HEK293T (cell line): ENCODE measurements around the gene OXCT1.

Source experiments
- ARNT ChIP-seq: fragments of 450-650 bp; IDR thresholded peaks from 2 replicates; pipeline ENCODE4 v1.6.1; 2017; ENCODE audit warnings: mild to moderate bottlenecking
- BHLHE40 ChIP-seq: fragments of 450-650 bp; IDR thresholded peaks from 2 replicates; pipeline ENCODE4 v1.6.1; 2016; ENCODE audit warnings: mild to moderate bottlenecking, moderate library complexity, borderline replicate concordance
- FOXM1 ChIP-seq: fragments of 450-650 bp; IDR thresholded peaks from 2 replicates; pipeline ENCODE4 v1.6.1; 2017; ENCODE audit warnings: mild to moderate bottlenecking, borderline replicate concordance
- HDGF ChIP-seq: fragments of 450-650 bp; IDR thresholded peaks from 2 replicates; pipeline ENCODE4 v1.6.1; 2017; ENCODE audit warnings: antibody characterized with exemption, borderline replicate concordance

DNA sequence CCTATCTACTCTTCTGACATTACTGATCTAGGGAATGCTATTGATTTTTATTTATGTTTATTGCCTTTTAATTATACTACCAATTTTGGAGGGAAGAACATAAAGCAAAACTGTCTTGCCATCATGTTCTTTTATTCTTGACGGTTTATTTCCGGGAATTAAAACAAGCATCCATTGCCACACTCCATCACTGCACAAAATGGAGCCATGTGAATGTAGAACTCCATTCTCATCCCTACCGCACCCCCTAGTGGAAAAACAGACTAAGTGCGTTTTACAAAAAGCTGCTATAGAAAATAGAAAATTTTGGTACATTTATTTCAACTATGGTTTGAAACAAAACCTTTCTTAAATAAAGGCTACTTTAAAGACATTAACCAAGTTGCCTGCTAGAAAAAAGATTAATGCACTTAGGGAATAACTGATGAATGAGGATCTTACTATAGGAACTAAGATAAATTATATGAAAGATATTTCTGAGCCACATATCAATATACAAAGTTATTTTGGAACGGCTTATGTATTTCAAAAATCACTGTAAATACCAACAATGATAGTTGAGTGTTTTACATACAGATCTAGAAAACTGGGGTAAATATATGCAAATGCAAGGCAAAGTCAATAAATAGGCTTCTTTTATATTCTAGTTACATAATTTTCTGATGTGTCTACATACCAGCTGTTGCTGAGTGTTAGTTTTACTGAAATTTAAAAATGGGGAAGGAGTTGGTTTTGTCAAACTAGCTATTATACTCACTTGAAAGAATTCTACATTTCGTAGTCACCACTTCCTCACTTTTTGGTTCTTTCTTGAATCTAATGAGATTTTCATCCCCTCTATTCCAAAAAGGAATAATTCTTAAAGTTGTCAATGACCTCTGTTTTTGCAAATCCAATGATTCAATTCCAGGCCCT lies 26.5 kb downstream of the OXCT1 start:
- TF ChIP-seq BHLHE40 (no peak), HDGF (no peak), ARNT (no peak), FOXM1 (no peak)
